ENCODE measurements around the gene DBI. TPM values are rescaled to one million over a fixed set of nuclear protein-coding genes. Genes with fewer than 3 reads are reported as not detected.
"Not testable (repeated sequence)": the region's sequence is repeated elsewhere in the genome, so short reads cannot be mapped to it uniquely, and the experiment has no call there.

Gene DBI
- total RNA-seq, 4 donors from 2014 or later, result 43.0 to 101 (median 80.9) TPM

- WGBS, 2 donors (ENCODE audit: low coverage in 1 of 2), result 84 to 100% methylated on average over 3 to 4 of the region's 6 CpGs
These were observed 3.1 kb downstream of the DBI start for GRCh38 chr2:119369845-119370244.

GRCh38 chr2:119371111-119371510, 4.3 kb downstream of the DBI start:
- no peak overlapping the region for H3K4me3 ChIP-seq
- peaks cover 0 to 17% (median 0%) of the 10 kb centered on the region in 3 donors for H3K9me3 ChIP-seq
- no peaks in the 10 kb centered on the region for H3K27me3 ChIP-seq
- no peak for ATAC-seq
- no peak for TF ChIP-seq POLR2A (IDR thresholded peaks at IDR 0.05)
- TF ChIP-seq EP300 (IDR thresholded peaks at IDR 0.05), result no peak
- TF ChIP-seq, protein P1, sequence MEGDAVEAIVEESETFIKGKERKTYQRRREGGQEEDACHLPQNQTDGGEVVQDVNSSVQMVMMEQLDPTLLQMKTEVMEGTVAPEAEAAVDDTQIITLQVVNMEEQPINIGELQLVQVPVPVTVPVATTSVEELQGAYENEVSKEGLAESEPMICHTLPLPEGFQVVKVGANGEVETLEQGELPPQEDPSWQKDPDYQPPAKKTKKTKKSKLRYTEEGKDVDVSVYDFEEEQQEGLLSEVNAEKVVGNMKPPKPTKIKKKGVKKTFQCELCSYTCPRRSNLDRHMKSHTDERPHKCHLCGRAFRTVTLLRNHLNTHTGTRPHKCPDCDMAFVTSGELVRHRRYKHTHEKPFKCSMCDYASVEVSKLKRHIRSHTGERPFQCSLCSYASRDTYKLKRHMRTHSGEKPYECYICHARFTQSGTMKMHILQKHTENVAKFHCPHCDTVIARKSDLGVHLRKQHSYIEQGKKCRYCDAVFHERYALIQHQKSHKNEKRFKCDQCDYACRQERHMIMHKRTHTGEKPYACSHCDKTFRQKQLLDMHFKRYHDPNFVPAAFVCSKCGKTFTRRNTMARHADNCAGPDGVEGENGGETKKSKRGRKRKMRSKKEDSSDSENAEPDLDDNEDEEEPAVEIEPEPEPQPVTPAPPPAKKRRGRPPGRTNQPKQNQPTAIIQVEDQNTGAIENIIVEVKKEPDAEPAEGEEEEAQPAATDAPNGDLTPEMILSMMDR (IDR thresholded peaks at IDR 0.05), result no peak
- no peak for TF ChIP-seq POLR2AphosphoS5 (IDR thresholded peaks at IDR 0.05)
- no peak overlapping the region for H3K27ac ChIP-seq
- peaks cover 0 to 21% (median 6%) of the 10 kb centered on the region in 3 donors for H3K4me1 ChIP-seq
- 100% methylated on average over 4 of the region's 6 CpGs; no CpG with 5 or more reads in 1 of the 2 donors for WGBS, 2 donors (ENCODE audit: low coverage in 1 of 2)
- peaks cover 0 to 73% of the 10 kb centered on the region in 2 donors for H3K36me3 ChIP-seq

More at GRCh38 chr2:119369845-119370244, 3.1 kb downstream of the DBI start:
- peaks cover 4 to 33% (median 12%) of the 10 kb centered on the region in 3 donors for H3K4me1 ChIP-seq
- H3K36me3 ChIP-seq, result peaks cover 0 to 68% of the 10 kb centered on the region in 2 donors
- TF ChIP-seq POLR2AphosphoS5 (IDR thresholded peaks at IDR 0.05), result no peak
- TF ChIP-seq POLR2A (IDR thresholded peaks at IDR 0.05), result no peak
- TF ChIP-seq, protein P1 (IDR thresholded peaks at IDR 0.05), result no peak
- no peak for TF ChIP-seq EP300 (IDR thresholded peaks at IDR 0.05)
- no peak overlapping the region for H3K4me3 ChIP-seq
- no peak for ATAC-seq
- H3K9me3 ChIP-seq, result peaks cover 0 to 17% (median 0%) of the 10 kb centered on the region in 3 donors
- H3K27ac ChIP-seq, result no peak overlapping the region
- H3K27me3 ChIP-seq, result no peaks in the 10 kb centered on the region

GRCh38 chr2:119372778-119373568, 6.2 kb downstream of the DBI start:
- Histone ChIP-seq H3K4me3 (no peak overlapping the region), H3K27me3 (no peaks in the 10 kb centered on the region), H3K9me3 (peaks cover 0 to 17% (median 0%) of the 10 kb centered on the region in 3 donors), H3K4me1 (peaks cover 0 to 13% (median 2%) of the 10 kb centered on the region in 3 donors), H3K36me3 (peaks cover 0 to 73% of the 10 kb centered on the region in 2 donors), H3K27ac (no peak overlapping the region)
- WGBS, 2 donors (ENCODE audit: low coverage in 1 of 2), result 89 to 93% methylated on average over 2 to 4 of the region's 7 CpGs
- no peak for ATAC-seq
- TF ChIP-seq, protein P1 (IDR thresholded peaks at IDR 0.05), result no peak
- no peak for TF ChIP-seq POLR2AphosphoS5 (IDR thresholded peaks at IDR 0.05)
- no peak for TF ChIP-seq POLR2A (IDR thresholded peaks at IDR 0.05)
- TF ChIP-seq EP300 (IDR thresholded peaks at IDR 0.05), result no peak

GRCh38 chr2:119373907-119374745, 7.3 kb downstream of the DBI start:
- not testable (repeated sequence) for H3K27ac ChIP-seq, H3K27me3 ChIP-seq, H3K4me3 ChIP-seq, ATAC-seq, H3K4me1 ChIP-seq
- peaks cover 0 to 17% (median 0%) of the 10 kb centered on the region in 3 donors for H3K9me3 ChIP-seq
- 99 to 100% methylated on average over 3 to 5 of the region's 5 CpGs for WGBS, 2 donors (ENCODE audit: low coverage in 1 of 2)
- H3K36me3 ChIP-seq, result peaks cover 0 to 61% of the 10 kb centered on the region in 2 donors

GRCh38 chr2:119376406-119376805, 9.6 kb downstream of the DBI start:
- H3K4me1 ChIP-seq, H3K4me3 ChIP-seq, ATAC-seq, H3K27me3 ChIP-seq, H3K27ac ChIP-seq: not testable (repeated sequence)
- 75 to 95% methylated on average over 1 to 6 of the region's 6 CpGs for whole genome bisulfite sequencing, 2 donors (ENCODE audit: low coverage in 1 of 2)
- peaks cover 0 to 17% (median 0%) of the 10 kb centered on the region in 3 donors for H3K9me3 ChIP-seq
- peaks cover 0 to 39% of the 10 kb centered on the region in 2 donors for H3K36me3 ChIP-seq
